ENCODE data around the gene FBXW11.

DNA sequence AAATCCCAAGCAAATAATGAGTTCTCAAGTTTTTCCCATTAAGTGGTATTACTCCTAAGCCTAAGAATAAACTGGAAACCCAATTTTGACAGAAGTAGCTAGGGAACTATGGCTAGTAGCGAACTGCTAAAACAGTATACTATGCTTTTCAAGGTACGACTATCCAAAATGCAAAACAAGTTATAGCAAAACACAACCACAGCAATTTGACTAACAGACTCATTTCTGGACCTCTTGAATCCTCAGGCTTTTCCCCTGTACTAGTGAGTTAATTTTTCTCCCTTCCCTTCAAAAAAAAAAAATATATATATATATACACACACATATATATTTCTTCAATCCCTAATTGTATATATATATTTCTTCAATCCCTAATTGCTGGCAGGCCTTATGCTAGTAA is 7.3 kb downstream of the FBXW11 start:
- TF ChIP-seq, protein P1, sequence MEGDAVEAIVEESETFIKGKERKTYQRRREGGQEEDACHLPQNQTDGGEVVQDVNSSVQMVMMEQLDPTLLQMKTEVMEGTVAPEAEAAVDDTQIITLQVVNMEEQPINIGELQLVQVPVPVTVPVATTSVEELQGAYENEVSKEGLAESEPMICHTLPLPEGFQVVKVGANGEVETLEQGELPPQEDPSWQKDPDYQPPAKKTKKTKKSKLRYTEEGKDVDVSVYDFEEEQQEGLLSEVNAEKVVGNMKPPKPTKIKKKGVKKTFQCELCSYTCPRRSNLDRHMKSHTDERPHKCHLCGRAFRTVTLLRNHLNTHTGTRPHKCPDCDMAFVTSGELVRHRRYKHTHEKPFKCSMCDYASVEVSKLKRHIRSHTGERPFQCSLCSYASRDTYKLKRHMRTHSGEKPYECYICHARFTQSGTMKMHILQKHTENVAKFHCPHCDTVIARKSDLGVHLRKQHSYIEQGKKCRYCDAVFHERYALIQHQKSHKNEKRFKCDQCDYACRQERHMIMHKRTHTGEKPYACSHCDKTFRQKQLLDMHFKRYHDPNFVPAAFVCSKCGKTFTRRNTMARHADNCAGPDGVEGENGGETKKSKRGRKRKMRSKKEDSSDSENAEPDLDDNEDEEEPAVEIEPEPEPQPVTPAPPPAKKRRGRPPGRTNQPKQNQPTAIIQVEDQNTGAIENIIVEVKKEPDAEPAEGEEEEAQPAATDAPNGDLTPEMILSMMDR (optimal IDR thresholded peaks at IDR 0.05 in 1 of 3, IDR thresholded peaks at IDR 0.05 in 1 of 3, conservative IDR thresholded peaks at IDR 0.05 in 1 of 3; ENCODE audit: extremely low read depth in 1 of 3, insufficient read depth in 2 of 3, low read length in 3 of 3) = no peak
- TF ChIP-seq EZH2 (IDR thresholded peaks at IDR 0.05; ENCODE audit: low read length) = no peak

Measured in keratinocyte (primary cell).